Umbilical cord (tissue), 2 donors: ENCODE measurements around the gene PDE1C. TPM values are rescaled to one million over a fixed set of nuclear protein-coding genes. Genes with fewer than 3 reads are reported as not detected.
"Not testable (repeated sequence)": the region's sequence is repeated elsewhere in the genome, so short reads cannot be mapped to it uniquely, and the experiment has no call there.

Experiments
- DNase-seq: peaks from one replicate; pipeline ENCODE4 v3.0.0-alpha.2; 2015; ENCODE audit warnings: low spot score
- total RNA-seq: library from RNA; depleted of rRNA; stranded (reverse); fragments of >200 nt; gene quantifications from one replicate; pipeline ENCODE4 v1.2.3, GENCODE V29; 2014; ENCODE audit warnings: low replicate concordance; ENCODE audit not compliant: insufficient read depth

The PDE1C gene
- total RNA-seq, 1 donor from 2014 or later, result 25.8 TPM

GRCh38 chr7:32044739-32045138 is 25.5 kb downstream of the PDE1C start:
- no peak for DNase-seq

DNA sequence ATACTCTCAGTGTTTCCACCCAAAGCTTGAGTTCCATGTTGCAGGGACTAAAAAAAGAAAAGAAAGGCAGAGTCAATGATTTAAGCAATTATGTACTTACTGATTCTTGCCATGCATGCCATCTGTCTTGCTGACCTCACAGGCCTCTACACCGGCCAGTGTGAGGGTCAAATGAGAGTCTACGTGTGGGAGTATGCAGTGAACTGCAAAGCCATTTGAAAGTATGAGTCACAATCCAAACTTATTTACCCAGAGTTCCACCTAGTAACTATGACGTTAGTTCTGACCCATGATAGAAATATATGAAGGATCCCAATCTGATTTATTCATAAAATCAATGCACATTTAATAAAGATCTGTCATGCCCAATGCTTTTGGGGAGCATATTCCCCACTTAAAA is 26.5 kb downstream of the PDE1C start:
- no peak for DNase-seq

DNA sequence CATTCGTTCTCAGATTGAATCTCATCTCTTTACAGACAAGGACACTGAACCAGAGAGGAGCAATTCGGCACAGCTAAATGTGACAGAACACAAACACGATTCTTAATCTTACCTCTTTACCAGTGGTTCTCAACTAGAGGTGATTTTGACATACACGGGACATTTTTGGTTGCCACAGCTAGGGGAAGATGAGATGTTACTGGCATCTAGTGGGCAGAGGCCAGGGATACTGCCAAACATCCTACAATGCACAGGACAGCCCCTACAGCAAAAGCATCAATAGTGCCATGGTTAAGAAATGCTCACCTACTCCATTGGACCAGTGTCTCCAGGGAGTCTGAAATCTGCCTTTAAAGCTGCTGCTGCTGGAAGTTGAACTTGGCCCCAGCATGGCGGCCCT is 27.3 kb downstream of the PDE1C start:
- no peak for DNase-seq

GRCh38 chr7:32039000-32039756 is 31.0 kb downstream of the PDE1C start:
- DNase-seq, result no peak

GRCh38 chr7:32037650-32038198 is 32.5 kb downstream of the PDE1C start:
- no peak for DNase-seq

GRCh38 chr7:32036557-32036956 is 33.6 kb downstream of the PDE1C start:
- no peak for DNase-seq

- DNase-seq, result no peak
Observed at GRCh38 chr7:32034052-32034451, 36.2 kb downstream of the PDE1C start.

- DNase-seq, result no peak
Observed at GRCh38 chr7:32033006-32033405, 37.2 kb downstream of the PDE1C start.

GRCh38 chr7:32032211-32032610 is 38.0 kb downstream of the PDE1C start:
- no peak for DNase-seq

- DNase-seq, result no peak
Observed at GRCh38 chr7:32030904-32031692, 39.1 kb downstream of the PDE1C start.

DNA sequence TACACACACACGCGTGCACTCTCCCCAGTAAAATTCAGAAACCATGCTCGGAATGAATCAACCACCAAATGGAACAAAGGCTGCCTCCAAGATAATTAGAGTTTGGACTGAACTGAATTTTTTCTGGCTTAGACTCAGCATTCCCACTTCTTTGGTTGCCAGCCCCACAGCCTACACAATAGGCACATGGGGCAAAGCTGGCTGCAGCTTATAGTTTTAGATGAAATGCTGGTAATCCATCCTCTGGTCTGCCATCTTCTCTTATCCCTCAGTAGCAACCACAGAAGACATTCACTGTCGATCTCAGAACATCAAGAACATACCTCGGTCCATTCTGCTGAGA is 44.2 kb downstream of the PDE1C start:
- DNase-seq, result no peak

DNA sequence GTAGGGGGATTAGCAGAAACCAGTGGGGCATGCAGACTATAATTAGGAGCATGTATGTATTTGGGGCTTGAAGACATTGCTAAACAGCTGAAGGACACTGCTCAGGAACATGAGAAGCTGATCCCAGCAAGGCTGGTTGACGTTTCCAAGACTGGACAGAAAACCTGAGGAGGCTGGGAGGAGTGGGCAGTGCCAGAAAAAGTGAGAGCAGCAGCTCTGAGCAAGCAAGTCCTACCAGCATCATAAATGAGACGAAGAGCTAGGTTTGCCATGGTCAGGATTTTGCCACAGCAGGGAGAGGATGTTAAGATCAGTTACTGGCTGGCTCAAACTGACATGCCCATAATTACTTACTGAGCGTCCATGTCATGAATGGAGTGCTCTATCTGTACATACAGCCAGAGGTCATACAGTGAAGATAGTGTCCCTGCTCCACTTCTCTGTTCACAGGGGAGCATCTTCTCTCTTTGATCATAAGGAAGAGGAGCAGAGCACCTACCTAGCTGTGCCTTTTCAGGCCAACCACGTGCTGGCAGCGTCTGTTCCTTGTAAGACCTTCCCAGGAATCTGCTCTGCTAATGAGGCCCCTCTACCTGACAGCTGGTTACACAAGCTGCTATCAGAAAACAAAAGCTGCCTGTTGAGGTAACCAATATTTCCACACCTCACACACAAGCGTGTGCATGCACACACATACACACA is 44.7 kb downstream of the PDE1C start:
- DNase-seq, result no peak

DNA sequence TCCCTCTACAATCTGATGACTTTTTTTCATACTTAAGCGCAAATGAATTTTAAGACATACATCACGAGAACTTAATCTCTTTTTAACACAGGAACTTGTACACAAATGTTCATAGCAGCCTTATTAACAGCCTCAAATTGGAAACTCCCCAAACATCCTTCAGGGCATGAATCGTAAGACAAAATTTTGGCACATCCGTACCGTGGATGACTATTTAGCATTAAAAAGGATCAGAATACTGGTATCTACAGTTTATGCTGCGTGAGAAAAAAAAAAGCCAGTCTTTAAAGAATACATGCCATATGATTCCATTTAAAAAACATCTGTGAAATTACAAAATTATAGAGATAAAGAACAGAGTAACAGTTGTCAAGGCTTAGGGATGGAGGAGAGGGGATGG is 46.8 kb downstream of the PDE1C start:
- DNase-seq, result peak; percentile 74

DNA sequence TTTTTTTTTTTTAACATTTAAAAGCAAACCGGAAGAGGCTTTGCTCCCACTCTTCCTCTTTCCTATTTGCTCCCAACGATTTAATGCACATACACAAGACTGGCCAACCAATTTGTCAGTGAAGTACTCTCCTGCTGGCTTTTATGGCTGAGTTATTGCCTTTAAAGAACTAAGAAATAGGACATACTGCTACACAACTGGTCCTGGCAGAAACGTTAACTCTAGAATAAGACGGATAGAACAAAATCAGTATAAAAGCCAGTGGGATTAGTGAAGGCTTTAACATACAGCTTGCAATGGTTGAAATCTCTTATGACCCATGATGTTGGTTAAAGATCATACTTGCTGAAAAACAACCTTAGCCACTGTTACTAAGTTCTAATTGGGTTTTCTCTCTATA is 47.2 kb downstream of the PDE1C start:
- peak; percentile 91 for DNase-seq

DNA sequence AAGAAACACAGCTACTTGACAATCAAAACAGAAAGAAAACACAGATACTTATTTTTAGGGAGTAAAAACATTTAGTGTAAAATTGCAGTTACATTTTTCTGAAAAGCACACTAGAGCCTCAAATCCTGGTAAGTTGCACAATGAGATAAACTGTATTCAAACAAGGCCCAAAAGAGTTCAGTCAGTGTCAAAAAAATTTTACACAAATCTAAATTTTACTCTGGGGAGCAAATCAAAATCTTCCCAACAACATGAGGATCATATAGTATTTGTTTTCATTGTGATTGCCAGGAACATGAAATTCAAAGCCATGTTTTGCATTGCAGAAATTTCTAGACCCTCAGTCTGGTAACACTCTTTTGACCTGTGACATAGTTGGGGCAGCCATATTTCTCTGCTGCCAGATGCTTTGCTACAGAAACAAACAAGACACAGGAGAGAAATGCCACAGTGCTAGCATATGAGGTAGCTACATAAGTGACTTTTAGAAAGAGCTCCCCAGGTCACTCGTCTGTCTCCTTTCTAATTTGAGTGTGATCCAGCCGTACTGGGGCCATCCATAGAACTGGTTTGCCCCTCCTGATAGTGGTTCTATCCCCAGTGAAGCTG is 49.6 kb downstream of the PDE1C start:
- DNase-seq, result peak; percentile 90

- DNase-seq, result peak; percentile 17
Observed at GRCh38 chr7:32018845-32019578, 51.2 kb downstream of the PDE1C start.

- no peak for DNase-seq
Observed at GRCh38 chr7:32015133-32015532, 55.1 kb downstream of the PDE1C start.

DNA sequence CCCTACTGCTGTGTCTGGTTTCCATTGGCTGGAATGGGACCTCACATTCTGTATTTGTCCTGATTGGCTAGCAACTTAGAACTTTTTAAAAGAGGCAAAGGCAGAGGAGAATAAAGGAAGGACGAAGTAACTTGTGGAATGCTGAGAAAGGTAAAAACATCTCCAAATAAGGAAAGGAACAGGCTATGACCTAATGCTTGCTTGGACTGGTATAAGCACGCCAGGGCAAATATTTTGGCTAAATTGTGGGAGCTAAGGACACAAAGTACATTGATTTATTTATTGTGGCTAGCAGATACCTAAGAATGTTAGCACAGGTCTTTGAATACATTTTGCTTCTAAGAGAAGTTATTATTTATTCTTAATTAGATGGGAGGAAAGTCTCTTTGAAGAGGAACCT is 56.7 kb downstream of the PDE1C start:
- not testable (repeated sequence) for DNase-seq

- DNase-seq, result no peak
Observed at GRCh38 chr7:32005577-32005976, 64.6 kb downstream of the PDE1C start.

DNA sequence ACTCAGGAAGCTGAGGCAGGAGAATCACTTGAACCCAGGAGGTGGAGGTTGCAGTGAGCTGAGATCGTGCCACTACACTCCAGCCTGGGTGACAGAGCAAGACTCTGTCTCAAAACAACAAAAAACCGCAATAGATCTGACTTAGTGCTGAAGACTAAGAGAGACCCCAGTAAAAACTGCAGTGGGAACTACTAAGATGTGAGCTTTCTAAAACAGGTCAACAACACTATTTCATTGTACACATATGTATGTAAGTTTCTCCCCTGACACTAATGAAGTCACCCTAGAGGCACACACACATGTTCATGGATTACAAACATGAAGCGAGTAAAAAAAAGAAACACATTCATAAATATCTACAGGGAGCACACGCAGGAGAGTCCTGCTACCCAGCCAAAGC is 68.3 kb downstream of the PDE1C start:
- no peak for DNase-seq

DNA sequence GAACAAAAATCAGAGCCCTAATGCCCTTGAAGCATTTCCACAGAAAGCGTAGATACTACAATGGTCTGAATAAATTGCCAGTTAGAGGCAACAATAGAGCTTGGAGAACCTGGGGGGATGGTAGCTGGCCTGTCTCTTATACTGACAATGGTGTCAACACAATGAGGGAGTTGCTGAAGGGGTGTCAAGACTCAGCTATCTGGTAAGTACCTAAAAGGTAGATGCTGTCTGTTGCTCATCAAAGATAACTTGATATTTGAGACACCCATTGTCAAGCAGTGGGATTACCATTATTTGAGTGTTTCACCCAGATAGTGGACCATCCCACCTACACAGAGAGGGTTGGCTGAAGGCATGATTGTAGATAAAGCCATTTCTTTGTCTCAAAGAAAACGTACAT is 72.8 kb downstream of the PDE1C start:
- no peak for DNase-seq
